Natural killer cell (primary cell): ENCODE results near the gene APOA5. TPM values are rescaled to one million over a fixed set of nuclear protein-coding genes. Genes with fewer than 3 reads are reported as not detected.

Experiments used
- ATAC-seq, 3 donors: fragments of 150-1000 bp in 2 of 3; fragments of 200-7000 bp in 1 of 3; cut with Tn5 transposase; 1 replicate in 1 of 3; 2 replicates in 2 of 3; pipeline ENCODE4 v1.10.0; 2021; ENCODE audit warnings: mild to moderate bottlenecking in 2 of 3, moderate library complexity in 2 of 3
- DNase-seq, 2 donors: peaks; one replicate each; pipeline versions ENCODE4 v3.0.0 to v3.0.0-alpha.2; 2013 to 2021; ENCODE audit warnings: mixed read lengths in 1 of 2
- H3K27ac ChIP-seq: one replicate; pipeline ENCODE4 v1.5.1; 2013; ENCODE audit warnings: mild to moderate bottlenecking, low read length
- H3K27me3 ChIP-seq: one replicate; pipeline ENCODE4 v1.6.1; 2013; ENCODE audit warnings: low read length; ENCODE audit not compliant: control insufficient read depth, insufficient read depth
- H3K36me3 ChIP-seq: one replicate; pipeline ENCODE4 v1.6.1; 2013; ENCODE audit warnings: low read length; ENCODE audit not compliant: control insufficient read depth, insufficient read depth
- H3K4me1 ChIP-seq: one replicate; pipeline ENCODE4 v1.6.1; 2013; ENCODE audit warnings: low read length; ENCODE audit not compliant: control insufficient read depth, insufficient read depth
- H3K4me3 ChIP-seq: one replicate; pipeline ENCODE4 v1.5.1; 2013; ENCODE audit warnings: low read length
- H3K9me3 ChIP-seq: one replicate; pipeline ENCODE4 v1.6.1; 2013; ENCODE audit warnings: low read length; ENCODE audit not compliant: control insufficient read depth, insufficient read depth
- H3K27ac Mint-ChIP-seq, 2 donors: one replicate each; pipeline ENCODE4 v1.8.0; 2022; ENCODE audit warnings: mild to moderate bottlenecking in 2 of 2, mixed read lengths in 2 of 2, moderate library complexity in 1 of 2
- H3K27me3 Mint-ChIP-seq, 2 donors: one replicate each; pipeline ENCODE4 v1.8.0; 2022; ENCODE audit warnings: low read depth in 2 of 2, mixed read lengths in 2 of 2
- H3K36me3 Mint-ChIP-seq: one replicate; pipeline ENCODE4 v1.8.0; 2022; ENCODE audit warnings: mixed read lengths
- H3K4me1 Mint-ChIP-seq, 2 donors: one replicate each; pipeline ENCODE4 v1.8.0; 2022; ENCODE audit warnings: mixed read lengths in 2 of 2
- H3K4me3 Mint-ChIP-seq: one replicate; pipeline ENCODE4 v1.8.0; 2022; ENCODE audit warnings: mild to moderate bottlenecking, moderate library complexity, mixed read lengths
- H3K9me3 Mint-ChIP-seq, 2 donors: one replicate each; pipeline ENCODE4 v1.8.0; 2022; ENCODE audit warnings: mixed read lengths in 2 of 2
- WGBS: methylation state at CpG from one replicate; pipeline ENCODE4 v1.1.7; 2013; ENCODE audit warnings: missing lambda C conversion rate; ENCODE audit not compliant: insufficient coverage; 5-methylcytosine and 5-hydroxymethylcytosine counted together
- intact Hi-C: fragments of 100-400 bp; cut with micrococcal nuclease; formaldehyde crosslinking; loops from one replicate; pipeline ENCODE4 v1.14.2; 2022
- total RNA-seq, 4 donors: library from RNA; stranded (reverse); fragments of 120-200 nt in 1 of 4; gene quantifications; one replicate each; pipeline versions ENCODE4 v1.2.3 to v1.2.4, GENCODE V29; 2013 to 2022
- TF ChIP-seq, protein P1 (sequence below): fragments of 200-600 bp; IDR thresholded peaks from one replicate; pipeline ENCODE4 v1.8.0; 2022; ENCODE audit warnings: antibody characterized with exemption

APOA5 gene
- total RNA-seq, 3 donors from 2014 or later (not counting 1 experiment from before 2014, with no cell fraction given) = not detected

DNA sequence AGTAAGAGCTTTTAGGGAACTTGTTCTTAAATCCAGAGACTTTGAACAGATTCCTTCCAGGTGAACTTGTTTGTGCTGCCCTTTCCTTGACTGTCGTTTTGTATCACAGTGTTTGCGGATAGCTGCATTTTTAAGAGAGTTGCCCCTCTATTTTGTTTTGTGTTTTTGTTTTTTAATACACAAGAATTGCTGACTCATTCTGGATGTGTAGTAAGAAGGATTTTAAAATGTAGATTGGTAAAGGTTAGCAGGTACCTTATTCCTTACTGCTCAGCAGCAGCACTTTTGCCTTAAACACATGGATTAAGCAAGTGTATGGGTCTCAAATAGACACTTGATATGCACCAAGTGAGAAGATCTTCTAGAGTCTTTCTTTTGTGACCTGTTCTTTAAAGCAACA, 8.9 kb upstream of the APOA5 start:
- Histone ChIP-seq H3K9me3 (no peaks in the 10 kb centered on the region), H3K4me3 (no peak overlapping the region), H3K27ac (no peak overlapping the region), H3K36me3 (no peaks in the 10 kb centered on the region), H3K27me3 (no peaks in the 10 kb centered on the region), H3K4me1 (no peaks in the 10 kb centered on the region)
- Mint-ChIP-seq H3K27ac (no peak overlapping the region), H3K4me3 (no peak overlapping the region), H3K27me3 (peaks cover 6 to 26% of the 10 kb centered on the region in 2 donors), H3K4me1 (no peaks in the 10 kb centered on the region), H3K36me3 (no peaks in the 10 kb centered on the region), H3K9me3 (no peaks in the 10 kb centered on the region)
- 95% methylated on average over 2 of the region's 2 CpGs for WGBS
- DNase-seq (no peak), ATAC-seq (no peak)
- intact Hi-C loops = no loop called here
- TF ChIP-seq, protein P1, sequence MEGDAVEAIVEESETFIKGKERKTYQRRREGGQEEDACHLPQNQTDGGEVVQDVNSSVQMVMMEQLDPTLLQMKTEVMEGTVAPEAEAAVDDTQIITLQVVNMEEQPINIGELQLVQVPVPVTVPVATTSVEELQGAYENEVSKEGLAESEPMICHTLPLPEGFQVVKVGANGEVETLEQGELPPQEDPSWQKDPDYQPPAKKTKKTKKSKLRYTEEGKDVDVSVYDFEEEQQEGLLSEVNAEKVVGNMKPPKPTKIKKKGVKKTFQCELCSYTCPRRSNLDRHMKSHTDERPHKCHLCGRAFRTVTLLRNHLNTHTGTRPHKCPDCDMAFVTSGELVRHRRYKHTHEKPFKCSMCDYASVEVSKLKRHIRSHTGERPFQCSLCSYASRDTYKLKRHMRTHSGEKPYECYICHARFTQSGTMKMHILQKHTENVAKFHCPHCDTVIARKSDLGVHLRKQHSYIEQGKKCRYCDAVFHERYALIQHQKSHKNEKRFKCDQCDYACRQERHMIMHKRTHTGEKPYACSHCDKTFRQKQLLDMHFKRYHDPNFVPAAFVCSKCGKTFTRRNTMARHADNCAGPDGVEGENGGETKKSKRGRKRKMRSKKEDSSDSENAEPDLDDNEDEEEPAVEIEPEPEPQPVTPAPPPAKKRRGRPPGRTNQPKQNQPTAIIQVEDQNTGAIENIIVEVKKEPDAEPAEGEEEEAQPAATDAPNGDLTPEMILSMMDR = no peak

GRCh38 chr11:116798368-116798767, 6.7 kb upstream of the APOA5 start:
- ATAC-seq = no peak

GRCh38 chr11:116797816-116798215, 6.1 kb upstream of the APOA5 start:
- 98% methylated on average over 4 of the region's 5 CpGs for WGBS
- no peak overlapping the region for H3K4me3 Mint-ChIP-seq

More at GRCh38 chr11:116798368-116798767, 6.7 kb upstream of the APOA5 start:
- Histone ChIP-seq H3K27me3 (no peaks in the 10 kb centered on the region), H3K36me3 (no peaks in the 10 kb centered on the region), H3K4me3 (no peak overlapping the region), H3K9me3 (no peaks in the 10 kb centered on the region), H3K27ac (no peak overlapping the region), H3K4me1 (no peaks in the 10 kb centered on the region)
- H3K4me3 Mint-ChIP-seq = no peak overlapping the region
- no peaks in the 10 kb centered on the region for H3K9me3 Mint-ChIP-seq
- no peaks in the 10 kb centered on the region for H3K4me1 Mint-ChIP-seq
- no peak for DNase-seq
- no peaks in the 10 kb centered on the region for H3K36me3 Mint-ChIP-seq
- TF ChIP-seq, protein P1 = no peak
- H3K27me3 Mint-ChIP-seq = peaks cover 3 to 26% of the 10 kb centered on the region in 2 donors
- intact Hi-C loops = no loop called here
- no peak overlapping the region for H3K27ac Mint-ChIP-seq
- WGBS = 75% methylated on average over 5 of the region's 5 CpGs

More at GRCh38 chr11:116797816-116798215, 6.1 kb upstream of the APOA5 start:
- Mint-ChIP-seq H3K4me1 (no peaks in the 10 kb centered on the region), H3K27me3 (peaks cover 3 to 25% of the 10 kb centered on the region in 2 donors), H3K27ac (no peak overlapping the region), H3K36me3 (no peaks in the 10 kb centered on the region), H3K9me3 (no peaks in the 10 kb centered on the region)
- Histone ChIP-seq H3K27ac (no peak overlapping the region), H3K27me3 (no peaks in the 10 kb centered on the region), H3K4me1 (no peaks in the 10 kb centered on the region), H3K4me3 (no peak overlapping the region), H3K36me3 (no peaks in the 10 kb centered on the region), H3K9me3 (no peaks in the 10 kb centered on the region)
- no peak for ATAC-seq
- DNase-seq = no peak
- intact Hi-C loops = no loop called here
- TF ChIP-seq, protein P1 = no peak
